SH-SY5Y (cell line): Measurements from ENCODE around the gene RAB19.

Experiments used
- GATA2 ChIP-seq: IDR thresholded peaks from 2 replicates; pipeline ENCODE4 v1.6.1; 2011; ENCODE audit warnings: mild to moderate bottlenecking, low read depth, low read length
- GATA3 ChIP-seq: IDR thresholded peaks from 2 replicates; pipeline ENCODE4 v1.6.1; 2011; ENCODE audit warnings: low read depth, mild to moderate bottlenecking, low read length, moderate library complexity

GRCh38 chr7:140364819-140365218, 39.0 kb upstream of the RAB19 start:
- no peak for TF ChIP-seq GATA2
- no peak for TF ChIP-seq GATA3
